Measurements from ENCODE around the gene EP300.
"Not testable (repeated sequence)": the region's sequence is repeated elsewhere in the genome, so short reads cannot be mapped to it uniquely, and the experiment has no call there.

The EP300 gene

GRCh38 chr22:41152902-41153301 lies 60.5 kb downstream of the EP300 start:
- no peak for DNase-seq

GRCh38 chr22:41157083-41157482 lies 64.7 kb downstream of the EP300 start:
- DNase-seq = peak in 1 of 14 donors; percentile 6

GRCh38 chr22:41169157-41169556 lies 76.8 kb downstream of the EP300 start:
- no peak for DNase-seq

- DNase-seq = no peak
These were observed 79.6 kb downstream of the EP300 start for GRCh38 chr22:41171996-41172395.

GRCh38 chr22:41175546-41175945 lies 83.2 kb downstream of the EP300 start:
- no peak for DNase-seq

- DNase-seq = peak in 1 of 14 donors; percentile 5
These were observed 84.7 kb downstream of the EP300 start for GRCh38 chr22:41177040-41177621.

- peak in 2 of 14 donors; percentile 35 to 37 for DNase-seq
These were observed 85.4 kb downstream of the EP300 start for GRCh38 chr22:41177622-41178424.

GRCh38 chr22:41178425-41178975 lies 86.1 kb downstream of the EP300 start:
- peak in 13 of 14 donors; percentile 8 to 59 (median 18) for DNase-seq

- not testable (repeated sequence) for DNase-seq
These were observed 88.0 kb downstream of the EP300 start for GRCh38 chr22:41180362-41180761.

GRCh38 chr22:41180926-41181325 lies 88.5 kb downstream of the EP300 start:
- DNase-seq = no peak

GRCh38 chr22:41181349-41182241 lies 89.2 kb downstream of the EP300 start:
- peak in 1 of 14 donors; percentile 55 for DNase-seq

- DNase-seq = no peak
These were observed 92.3 kb downstream of the EP300 start for GRCh38 chr22:41184679-41185078.

GRCh38 chr22:41191467-41191866 lies 99.1 kb downstream of the EP300 start:
- DNase-seq = no peak

GRCh38 chr22:41193829-41194228 lies 101.4 kb downstream of the EP300 start:
- DNase-seq = no peak

- peak in 13 of 14 donors; percentile 47 to 89 (median 74) for DNase-seq
These were observed 104.9 kb downstream of the EP300 start for GRCh38 chr22:41197038-41197972.

GRCh38 chr22:41198027-41198580 lies 105.7 kb downstream of the EP300 start:
- no peak for DNase-seq

GRCh38 chr22:41201141-41201540 lies 108.7 kb downstream of the EP300 start:
- no peak for DNase-seq

GRCh38 chr22:41203118-41203517 lies 110.7 kb downstream of the EP300 start:
- no peak for DNase-seq

- DNase-seq = no peak
These were observed 111.7 kb downstream of the EP300 start for GRCh38 chr22:41204066-41204465.

GRCh38 chr22:41204992-41205900 lies 112.9 kb downstream of the EP300 start, which contains the start of gene L3MBTL2:
TSS of gene L3MBTL2 (plus strand) at chr22:41205312. CDS start at chr22:41205363, 51 bp downstream.
- peak; percentile 52 to 97 (median 95) for DNase-seq
